A673 (cell line): ENCODE results near the gene MYRF.

ENCODE experiments used
- CTCF ChIP-seq: fragments of 300-800, 200-600 bp; sonication (generic); conservative IDR thresholded peaks from 2 replicates; pipeline ENCODE4 v1.5.1; 2017; ENCODE audit warnings: low read depth, mild to moderate bottlenecking, antibody characterized with exemption, low read length, moderate library complexity, mixed read lengths
- EZH2 ChIP-seq: fragments of 200-600 bp; sonication (generic); IDR thresholded peaks from 2 replicates; pipeline ENCODE4 v1.6.1; 2017; ENCODE audit warnings: borderline replicate concordance, low read depth, mild to moderate bottlenecking, mixed read lengths, antibody characterized with exemption, low read length; ENCODE audit not compliant: poor library complexity, severe bottlenecking

GRCh38 chr11:61731952-61732675, 20.3 kb upstream of the MYRF start:
- TF ChIP-seq CTCF, result no peak
- TF ChIP-seq EZH2, result no peak
